ENCODE results near the gene CCL7.

Gene CCL7

GRCh38 chr17:34246881-34247280 lies 23.1 kb upstream of the CCL7 start:
- no peak for DNase-seq (ENCODE audit: low spot score)

GRCh38 chr17:34248511-34249024 lies 21.5 kb upstream of the CCL7 start:
- no peak for DNase-seq (ENCODE audit: low spot score)

GRCh38 chr17:34249061-34249460 lies 21.0 kb upstream of the CCL7 start:
- no peak for DNase-seq (ENCODE audit: low spot score)

- DNase-seq (ENCODE audit: low spot score): no peak
These were observed 20.5 kb upstream of the CCL7 start for GRCh38 chr17:34249478-34249877.

- no peak for DNase-seq (ENCODE audit: low spot score)
These were observed 18.8 kb upstream of the CCL7 start for GRCh38 chr17:34251186-34251585.

- no peak for DNase-seq (ENCODE audit: low spot score)
These were observed 18.0 kb upstream of the CCL7 start for GRCh38 chr17:34252095-34252443.

GRCh38 chr17:34252444-34253138 lies 17.4 kb upstream of the CCL7 start:
- DNase-seq (ENCODE audit: low spot score): no peak

- no peak for DNase-seq (ENCODE audit: low spot score)
These were observed 16.9 kb upstream of the CCL7 start for GRCh38 chr17:34253139-34253525.

- no peak for DNase-seq (ENCODE audit: low spot score)
These were observed 15.9 kb upstream of the CCL7 start for GRCh38 chr17:34254146-34254545.

GRCh38 chr17:34254651-34255380 lies 15.2 kb upstream of the CCL7 start, which contains the start of gene CCL2:
TSS of gene CCL2 (plus strand) at chr17:34255285. CDS start at chr17:34255350, 65 bp downstream.
- DNase-seq (ENCODE audit: low spot score): no peak

GRCh38 chr17:34255381-34255732 lies 14.7 kb upstream of the CCL7 start:
- no peak for DNase-seq (ENCODE audit: low spot score)

GRCh38 chr17:34255841-34256240 lies 14.2 kb upstream of the CCL7 start:
- DNase-seq (ENCODE audit: low spot score): no peak

GRCh38 chr17:34257299-34257985 lies 12.6 kb upstream of the CCL7 start:
- DNase-seq (ENCODE audit: low spot score): no peak

- DNase-seq (ENCODE audit: low spot score): no peak
These were observed 12.1 kb upstream of the CCL7 start for GRCh38 chr17:34257986-34258326.

- DNase-seq (ENCODE audit: low spot score): no peak
These were observed 10.9 kb upstream of the CCL7 start for GRCh38 chr17:34259146-34259545.

GRCh38 chr17:34260861-34261260 lies 9.2 kb upstream of the CCL7 start:
- DNase-seq (ENCODE audit: low spot score): no peak

- no peak for DNase-seq (ENCODE audit: low spot score)
These were observed 8.3 kb upstream of the CCL7 start for GRCh38 chr17:34261568-34262337.

- no peak for DNase-seq (ENCODE audit: low spot score)
These were observed 4.3 kb upstream of the CCL7 start for GRCh38 chr17:34265711-34266110.

GRCh38 chr17:34275881-34276280 lies 5.9 kb downstream of the CCL7 start:
- DNase-seq (ENCODE audit: low spot score): no peak

- DNase-seq (ENCODE audit: low spot score): no peak
These were observed 6.8 kb downstream of the CCL7 start for GRCh38 chr17:34276826-34277225.

- DNase-seq (ENCODE audit: low spot score): no peak
These were observed 13.6 kb downstream of the CCL7 start for GRCh38 chr17:34283571-34283970.

- DNase-seq (ENCODE audit: low spot score): no peak
These were observed 15.3 kb downstream of the CCL7 start, which contains the start of gene CCL11 for GRCh38 chr17:34285286-34285792. TSS of gene CCL11 (plus strand) at chr17:34285742. CDS start at chr17:34285809, 67 bp downstream.

Measured in D341Med (cell line).